GM19193 (cell line): ENCODE measurements around the gene NRM.
A peak's percentile ranks its signal among the peaks of the same experiment; 100 is the strongest.

Experiments used
- POLR2A ChIP-seq: IDR thresholded peaks from 4 replicates; pipeline ENCODE4 v1.6.1; 2011; ENCODE audit not compliant: insufficient read depth, insufficient read length; ENCODE audit errors: extremely low read depth

The NRM gene

DNA sequence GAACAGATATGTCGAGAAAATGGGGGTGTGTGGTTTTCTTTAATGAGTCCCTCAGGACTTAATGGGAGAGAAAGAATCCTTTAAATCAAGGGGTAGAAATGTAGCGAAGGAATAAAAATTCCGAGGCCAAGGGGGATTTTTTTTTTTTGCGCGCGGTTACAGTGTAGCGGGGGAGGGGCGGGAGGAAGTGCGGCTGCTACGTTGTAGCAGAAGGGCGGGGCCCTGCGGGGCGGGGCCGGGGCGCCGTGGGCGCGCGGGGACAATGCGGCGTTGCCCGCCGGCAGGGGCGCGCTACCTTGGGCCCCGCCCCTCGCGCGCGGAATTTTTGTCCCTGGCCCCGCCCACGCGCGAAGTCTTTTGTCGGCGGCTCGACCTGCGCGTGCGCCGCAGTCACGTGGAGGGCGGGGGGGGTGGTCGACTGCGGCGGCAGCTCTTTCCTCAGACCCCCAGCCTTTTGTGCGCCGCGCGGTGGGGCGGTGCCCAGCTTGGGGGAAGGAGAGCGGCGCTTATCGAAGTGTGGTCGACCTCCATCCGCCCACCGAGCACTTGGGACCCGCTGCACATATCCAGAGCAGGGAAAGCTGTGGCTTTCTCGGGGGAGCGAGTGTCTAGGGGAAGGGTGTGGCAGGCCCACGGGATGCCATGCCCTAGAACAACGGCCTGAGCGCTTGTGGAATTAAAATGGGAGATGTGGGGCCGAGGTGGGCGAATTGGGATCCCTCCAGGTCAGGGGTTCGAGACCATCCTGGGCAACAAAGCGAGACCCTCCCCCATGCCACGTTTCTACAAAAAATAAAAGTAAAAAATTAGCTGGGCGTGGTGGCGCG, 30.6 kb upstream of the NRM start:
- TF ChIP-seq POLR2A = peak; percentile 70

DNA sequence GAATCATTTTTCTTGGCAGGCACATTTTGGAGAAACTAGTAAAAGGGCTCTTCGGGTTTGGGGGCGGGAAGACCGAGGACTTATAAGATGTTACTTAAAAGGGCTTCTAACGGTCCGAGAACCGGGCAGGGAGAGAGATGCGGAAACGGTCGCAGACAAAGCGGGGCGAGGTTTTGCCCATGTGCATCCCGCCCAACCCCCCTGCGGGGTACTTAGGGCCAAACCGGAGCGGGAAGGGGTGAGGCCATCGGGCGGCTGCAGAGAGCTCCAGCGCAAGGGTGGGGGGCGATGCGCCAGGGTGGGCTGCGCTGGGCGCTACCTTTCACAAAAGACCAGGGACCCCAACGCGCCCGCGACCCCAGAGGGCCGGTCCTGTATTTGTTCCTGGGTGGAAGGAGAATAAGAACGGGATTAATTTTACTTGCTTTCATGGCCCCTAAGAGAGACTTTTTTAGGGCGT, 30.0 kb upstream of the NRM start:
- no peak for TF ChIP-seq POLR2A

DNA sequence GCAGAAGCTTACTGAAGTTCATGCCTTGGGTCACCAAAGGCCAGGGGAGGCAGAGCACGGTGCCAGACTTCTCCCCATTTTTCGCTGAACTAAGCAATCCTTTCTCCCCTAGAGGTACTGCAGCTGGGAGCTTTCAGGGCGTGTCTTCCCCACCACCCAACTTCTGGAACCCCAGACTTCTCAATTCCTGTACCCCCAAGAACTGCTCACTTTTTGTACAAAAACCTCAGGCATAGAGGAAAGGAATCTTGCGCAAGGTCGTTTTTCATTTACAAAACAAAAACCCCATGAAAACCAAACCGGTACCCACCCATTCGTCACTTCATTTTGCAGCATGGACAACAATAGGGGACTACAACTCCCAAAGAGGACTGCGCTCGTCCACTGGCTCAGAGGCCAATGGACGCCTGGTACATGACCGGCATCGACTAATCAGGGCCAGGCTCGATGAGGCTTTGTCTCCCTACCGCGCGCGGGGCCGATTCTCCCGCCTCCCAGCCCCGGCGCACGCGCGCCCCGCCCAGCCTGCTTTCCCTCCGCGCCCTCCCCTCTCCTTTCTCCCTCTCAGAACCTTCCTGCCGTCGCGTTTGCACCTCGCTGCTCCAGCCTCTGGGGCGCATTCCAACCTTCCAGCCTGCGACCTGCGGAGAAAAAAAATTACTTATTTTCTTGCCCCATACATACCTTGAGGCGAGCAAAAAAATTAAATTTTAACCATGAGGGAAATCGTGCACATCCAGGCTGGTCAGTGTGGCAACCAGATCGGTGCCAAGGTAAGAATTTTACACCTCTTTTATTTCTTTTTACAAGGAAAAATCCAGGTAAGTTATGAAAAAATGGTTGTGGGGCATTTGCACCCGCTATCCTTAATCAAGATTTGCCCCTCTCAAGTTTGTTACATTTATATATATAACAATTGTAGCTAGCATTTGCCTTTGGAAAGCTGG, 29.3 kb upstream of the NRM start, which contains the start of gene TUBB:
Gene TUBB (plus strand): TSS at position 562 of the 947 bp plus-strand sequence. CDS start 155 bp downstream, at position 717.
- TF ChIP-seq POLR2A = peak; percentile 92

DNA sequence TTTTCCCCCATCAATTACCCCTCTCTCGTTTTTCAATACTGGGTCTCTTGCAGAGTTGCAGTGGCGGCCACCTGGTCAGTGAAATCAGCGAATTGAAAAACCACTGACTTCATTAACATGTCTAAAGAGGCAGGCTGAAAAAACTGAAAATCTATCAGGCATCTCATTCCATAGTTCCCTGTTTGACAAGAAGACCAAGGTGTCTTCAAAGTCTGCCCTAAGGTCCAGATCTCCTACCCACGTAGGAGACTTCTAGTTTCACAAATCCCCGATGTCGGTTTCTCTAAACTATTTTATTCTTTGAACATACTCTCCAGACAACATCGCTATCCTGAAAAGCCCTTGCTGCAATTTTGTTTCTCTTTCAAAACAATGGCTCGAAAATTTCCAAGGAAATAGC, 28.6 kb upstream of the NRM start:
- TF ChIP-seq POLR2A = no peak

DNA sequence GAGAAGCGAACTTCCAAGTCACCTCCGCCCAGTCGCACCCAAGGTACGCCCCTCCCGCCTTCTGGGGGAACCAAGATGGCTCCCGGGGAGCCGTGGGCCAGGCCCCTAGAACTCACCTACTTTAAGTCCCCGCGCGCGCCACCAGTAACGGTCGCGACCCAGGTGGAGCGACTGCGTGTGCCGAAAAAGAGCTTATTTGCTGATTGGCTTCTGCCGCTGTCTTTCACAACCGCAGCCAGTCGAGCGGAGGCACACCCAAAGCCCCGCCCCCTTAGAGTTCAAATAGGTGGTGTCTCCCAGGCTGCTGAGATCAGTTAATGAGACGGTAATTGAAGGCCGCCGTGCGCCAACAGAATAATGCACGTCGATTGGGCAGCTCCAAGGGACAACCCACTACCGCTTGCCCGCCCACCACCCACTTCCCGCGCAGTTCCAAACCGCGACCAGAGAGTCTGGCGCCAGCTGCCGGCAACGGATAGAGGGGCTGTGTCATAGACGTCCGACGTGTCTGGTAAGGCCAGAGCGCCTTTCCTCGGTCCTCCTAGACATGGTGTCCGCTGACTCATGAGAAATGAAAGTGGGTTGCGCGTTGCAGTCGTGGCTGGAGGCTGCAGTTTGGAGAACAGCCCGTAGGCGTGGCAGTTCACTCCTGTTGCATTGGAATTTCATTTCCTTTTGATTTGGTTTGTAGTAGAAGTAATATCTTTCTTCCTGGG, 26.5 kb upstream of the NRM start, which contains the start of gene MDC1:
Gene MDC1 (minus strand): TSS at position 153 of the 716 bp plus-strand sequence. CDS start 2,106 bp downstream, outside the sequence.
- peak; percentile 83 for TF ChIP-seq POLR2A

DNA sequence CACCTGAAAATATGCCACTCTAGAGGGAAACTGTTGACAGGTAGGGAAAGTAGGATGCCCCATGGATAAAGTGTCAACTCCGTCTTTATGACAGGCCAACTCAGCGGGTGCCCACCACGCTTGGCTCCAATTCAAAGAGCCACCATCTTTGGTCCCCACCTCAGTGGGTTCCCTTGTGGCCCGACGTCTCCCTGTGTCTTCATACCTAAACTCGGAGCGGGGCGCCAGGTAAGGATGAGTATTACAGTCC, 26.0 kb upstream of the NRM start:
- no peak for TF ChIP-seq POLR2A

DNA sequence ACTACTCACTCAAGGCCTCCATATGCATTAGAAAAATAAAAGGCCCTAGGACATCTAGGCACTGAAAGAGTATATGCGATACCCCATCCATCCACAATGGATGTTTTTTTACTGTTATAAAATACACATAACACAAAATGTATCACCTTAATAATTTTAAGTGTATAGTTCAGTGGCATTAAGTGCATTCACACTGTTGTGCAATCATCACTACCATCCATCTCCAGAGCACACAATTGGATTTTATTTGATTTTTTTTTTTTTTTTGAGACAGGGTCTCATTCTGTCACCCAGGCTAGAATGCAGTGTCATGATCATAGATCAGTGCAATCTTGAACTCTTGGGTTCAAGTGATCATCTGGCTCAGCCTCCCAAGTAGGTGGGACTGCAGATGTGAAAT, 23.5 kb upstream of the NRM start:
- no peak for TF ChIP-seq POLR2A

- TF ChIP-seq POLR2A = no peak
Measured at GRCh38 chr6:30712441-30712945, 21.7 kb upstream of the NRM start.

- TF ChIP-seq POLR2A = no peak
Measured at GRCh38 chr6:30711758-30712380, 21.1 kb upstream of the NRM start.

GRCh38 chr6:30709101-30709868, 18.5 kb upstream of the NRM start:
- TF ChIP-seq POLR2A = no peak

GRCh38 chr6:30707281-30707850, 16.6 kb upstream of the NRM start:
- no peak for TF ChIP-seq POLR2A

GRCh38 chr6:30705620-30706019, 14.8 kb upstream of the NRM start:
- no peak for TF ChIP-seq POLR2A

DNA sequence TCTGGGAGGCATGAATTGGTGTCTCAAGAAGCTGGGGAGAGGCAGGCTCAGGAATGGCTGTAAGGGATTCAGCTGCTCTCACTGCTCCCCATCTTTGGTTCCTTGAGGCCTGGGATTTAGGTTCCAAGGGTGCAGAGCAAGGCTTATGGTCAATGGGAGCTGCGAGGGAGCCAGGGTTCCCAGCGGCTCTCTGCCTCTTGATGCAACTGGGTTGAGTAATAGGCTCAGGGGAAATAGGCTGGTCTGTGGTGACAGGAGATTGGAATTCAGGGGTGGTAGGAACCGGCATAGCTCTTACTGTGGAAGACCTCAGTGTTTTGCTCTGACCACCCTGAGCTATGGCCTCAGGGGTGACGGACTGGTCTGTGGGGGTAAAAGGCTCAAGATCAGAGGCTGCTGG, 13.0 kb upstream of the NRM start:
- no peak for TF ChIP-seq POLR2A
